Measurements from ENCODE around the gene ZNF397. TPM values are rescaled to one million over a fixed set of nuclear protein-coding genes. Genes with fewer than 3 reads are reported as not detected.
A peak's percentile ranks its signal among the peaks of the same experiment; 100 is the strongest.

Gene ZNF397
- total RNA-seq, 4 donors from 2014 or later, result 25.4 to 38.0 (median 29.6) TPM

DNA sequence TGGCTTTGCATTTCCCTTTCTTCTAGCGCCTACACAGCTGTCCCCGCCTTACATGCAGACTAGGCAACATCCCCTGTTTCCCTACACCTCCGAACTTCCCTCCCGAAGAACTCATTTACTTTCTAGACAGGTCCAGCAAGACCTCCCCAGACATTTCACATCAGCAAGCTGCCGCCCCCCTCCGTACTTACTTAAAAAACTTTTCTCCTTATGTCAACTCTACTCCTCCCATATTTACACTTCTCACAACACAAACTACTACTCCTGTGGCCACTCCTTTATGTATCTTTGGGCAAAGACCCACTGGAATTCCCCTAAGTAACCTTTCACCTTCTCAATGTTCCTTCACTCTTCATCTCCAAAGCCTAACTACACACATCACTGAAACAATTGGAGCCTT lies 20.4 kb upstream of the ZNF397 start:
- Histone ChIP-seq H3K36me3 (no peaks in the 10 kb centered on the region), H3K9me3 (no peaks in the 10 kb centered on the region), H3K4me3 (no peak overlapping the region), H3K4me1 (no peaks in the 10 kb centered on the region), H3K27ac (peak overlapping the region in 1 of 4 donors; percentile 13), H3K27me3 (no peaks in the 10 kb centered on the region)
- DNase-seq, result no peak
- no peak for TF ChIP-seq POLR2A (IDR thresholded peaks at IDR 0.05)
- TF ChIP-seq, protein P1, sequence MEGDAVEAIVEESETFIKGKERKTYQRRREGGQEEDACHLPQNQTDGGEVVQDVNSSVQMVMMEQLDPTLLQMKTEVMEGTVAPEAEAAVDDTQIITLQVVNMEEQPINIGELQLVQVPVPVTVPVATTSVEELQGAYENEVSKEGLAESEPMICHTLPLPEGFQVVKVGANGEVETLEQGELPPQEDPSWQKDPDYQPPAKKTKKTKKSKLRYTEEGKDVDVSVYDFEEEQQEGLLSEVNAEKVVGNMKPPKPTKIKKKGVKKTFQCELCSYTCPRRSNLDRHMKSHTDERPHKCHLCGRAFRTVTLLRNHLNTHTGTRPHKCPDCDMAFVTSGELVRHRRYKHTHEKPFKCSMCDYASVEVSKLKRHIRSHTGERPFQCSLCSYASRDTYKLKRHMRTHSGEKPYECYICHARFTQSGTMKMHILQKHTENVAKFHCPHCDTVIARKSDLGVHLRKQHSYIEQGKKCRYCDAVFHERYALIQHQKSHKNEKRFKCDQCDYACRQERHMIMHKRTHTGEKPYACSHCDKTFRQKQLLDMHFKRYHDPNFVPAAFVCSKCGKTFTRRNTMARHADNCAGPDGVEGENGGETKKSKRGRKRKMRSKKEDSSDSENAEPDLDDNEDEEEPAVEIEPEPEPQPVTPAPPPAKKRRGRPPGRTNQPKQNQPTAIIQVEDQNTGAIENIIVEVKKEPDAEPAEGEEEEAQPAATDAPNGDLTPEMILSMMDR (IDR thresholded peaks at IDR 0.05), result no peak

DNA sequence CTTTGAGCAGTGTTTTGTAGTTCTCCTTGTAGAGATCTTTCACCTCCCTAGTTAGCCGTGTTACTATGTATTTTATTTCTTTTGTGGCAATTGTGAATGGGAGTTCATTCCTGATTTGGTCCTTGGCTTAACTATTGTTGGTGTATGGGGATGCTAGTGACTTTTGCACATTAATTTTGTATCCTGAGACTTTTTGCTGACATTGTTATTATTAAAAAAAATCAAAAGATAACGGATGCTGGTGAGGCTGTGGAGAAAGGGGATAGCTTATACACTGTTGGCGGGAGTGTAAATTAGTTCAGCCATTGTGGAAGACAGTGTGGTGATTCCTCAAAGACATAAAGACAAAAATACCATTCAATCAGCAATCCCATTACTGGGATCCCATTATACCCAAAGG lies 17.0 kb upstream of the ZNF397 start:
- no peaks in the 10 kb centered on the region for H3K27me3 ChIP-seq
- H3K9me3 ChIP-seq, result no peaks in the 10 kb centered on the region
- H3K36me3 ChIP-seq, result no peaks in the 10 kb centered on the region
- H3K27ac ChIP-seq, result no peak overlapping the region
- H3K4me3 ChIP-seq, result no peak overlapping the region
- DNase-seq, result no peak
- H3K4me1 ChIP-seq, result no peaks in the 10 kb centered on the region
- TF ChIP-seq, protein P1 (IDR thresholded peaks at IDR 0.05), result no peak
- no peak for TF ChIP-seq POLR2A (IDR thresholded peaks at IDR 0.05)

DNA sequence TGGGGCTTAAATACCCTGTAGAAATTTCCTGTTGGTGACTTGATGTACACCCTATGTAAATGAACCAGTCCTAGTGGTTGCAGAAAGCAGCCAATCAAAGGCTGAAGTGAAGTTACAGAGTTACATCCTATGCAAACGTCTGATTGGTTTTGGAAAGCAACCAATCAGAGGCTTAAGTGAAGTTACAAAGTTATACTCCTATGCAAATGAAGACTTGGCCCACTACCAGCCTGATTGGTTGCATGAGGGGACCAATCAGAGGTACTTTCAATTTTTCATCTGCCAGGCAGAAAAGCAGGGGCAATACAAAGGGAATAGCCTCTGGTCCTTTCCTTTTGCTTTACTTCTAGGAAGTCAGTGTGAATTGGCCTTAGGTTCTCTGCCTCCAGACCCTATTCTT lies 13.6 kb upstream of the ZNF397 start:
- Histone ChIP-seq H3K9me3 (no peaks in the 10 kb centered on the region), H3K27me3 (no peaks in the 10 kb centered on the region), H3K27ac (no peak overlapping the region), H3K4me3 (no peak overlapping the region), H3K36me3 (no peaks in the 10 kb centered on the region), H3K4me1 (no peaks in the 10 kb centered on the region)
- DNase-seq, result no peak
- TF ChIP-seq, protein P1 (IDR thresholded peaks at IDR 0.05), result no peak
- TF ChIP-seq POLR2A (IDR thresholded peaks at IDR 0.05), result no peak

DNA sequence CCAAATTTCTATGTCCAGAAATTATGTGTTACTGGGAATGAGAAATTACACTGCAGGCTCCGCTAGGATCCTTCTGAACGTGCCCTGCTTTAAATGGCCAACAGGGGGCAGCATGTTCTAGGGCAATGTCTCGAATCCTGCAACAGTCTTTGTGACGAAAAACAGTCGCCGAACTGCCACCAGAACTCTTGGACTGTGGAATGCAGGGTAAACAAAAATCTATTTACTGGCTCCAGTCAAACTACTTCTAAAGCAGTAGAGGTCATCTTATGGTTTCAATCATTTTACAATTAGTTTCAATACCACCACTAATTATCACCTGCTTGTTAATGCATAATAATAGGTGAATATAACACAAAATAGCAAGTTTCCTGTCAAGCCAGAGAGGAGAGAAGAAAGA lies 9.8 kb upstream of the ZNF397 start:
- TF ChIP-seq, protein P1 (IDR thresholded peaks at IDR 0.05), result peak; percentile 79 to 96 (median 88)
- TF ChIP-seq POLR2A (IDR thresholded peaks at IDR 0.05), result no peak
- H3K4me1 ChIP-seq, result no peaks in the 10 kb centered on the region
- no peaks in the 10 kb centered on the region for H3K36me3 ChIP-seq
- no peaks in the 10 kb centered on the region for H3K27me3 ChIP-seq
- DNase-seq, result peak; percentile 75 to 94 (median 83)
- H3K4me3 ChIP-seq, result no peak overlapping the region
- no peaks in the 10 kb centered on the region for H3K9me3 ChIP-seq
- no peak overlapping the region for H3K27ac ChIP-seq

DNA sequence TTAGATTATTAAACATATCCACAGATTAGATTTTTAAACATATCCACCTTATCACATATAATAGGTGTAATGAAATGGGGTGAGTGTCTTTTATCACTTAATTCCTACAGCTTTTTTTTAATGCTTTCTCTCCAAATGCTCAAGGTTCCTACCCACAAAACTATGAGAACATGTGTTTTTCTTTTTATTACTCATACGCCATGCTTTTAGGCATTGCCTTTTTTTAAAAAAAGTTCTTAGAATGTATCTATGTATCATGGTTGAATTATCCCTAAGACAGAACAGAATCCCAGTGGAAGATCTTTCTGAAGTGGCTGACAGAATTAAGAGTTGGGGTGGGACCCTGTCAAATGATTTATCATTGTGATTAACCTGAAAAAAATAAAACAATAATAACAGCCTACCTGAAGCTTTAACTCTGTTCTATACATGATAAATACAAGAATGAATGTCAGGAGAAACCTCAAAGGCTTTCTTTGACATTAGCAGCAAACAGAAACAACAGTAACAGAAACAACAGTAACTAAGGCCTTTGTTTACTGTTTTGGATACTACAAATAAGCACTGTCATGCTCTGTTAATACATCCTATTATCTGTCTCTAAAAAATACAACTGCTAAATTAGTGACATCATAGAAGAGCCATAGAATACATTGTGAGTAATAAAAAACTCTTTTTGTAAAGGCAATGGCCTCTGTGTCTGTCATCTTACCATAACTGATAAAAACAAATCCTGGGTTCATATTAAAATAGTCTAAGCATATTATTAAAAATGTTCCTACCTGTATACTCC lies 4.1 kb upstream of the ZNF397 start:
- H3K4me3 ChIP-seq, result no peak overlapping the region
- H3K36me3 ChIP-seq, result no peaks in the 10 kb centered on the region
- TF ChIP-seq POLR2A (IDR thresholded peaks at IDR 0.05), result no peak
- TF ChIP-seq, protein P1 (IDR thresholded peaks at IDR 0.05), result no peak
- H3K9me3 ChIP-seq, result no peaks in the 10 kb centered on the region
- no peaks in the 10 kb centered on the region for H3K27me3 ChIP-seq
- H3K4me1 ChIP-seq, result peaks cover 0 to 4% (median 2%) of the 10 kb centered on the region in 4 donors
- no peak overlapping the region for H3K27ac ChIP-seq
- DNase-seq, result no peak

All from Peyer's patch (tissue), 4 donors.